ENCODE measurements around the gene ITGAL.

DNA sequence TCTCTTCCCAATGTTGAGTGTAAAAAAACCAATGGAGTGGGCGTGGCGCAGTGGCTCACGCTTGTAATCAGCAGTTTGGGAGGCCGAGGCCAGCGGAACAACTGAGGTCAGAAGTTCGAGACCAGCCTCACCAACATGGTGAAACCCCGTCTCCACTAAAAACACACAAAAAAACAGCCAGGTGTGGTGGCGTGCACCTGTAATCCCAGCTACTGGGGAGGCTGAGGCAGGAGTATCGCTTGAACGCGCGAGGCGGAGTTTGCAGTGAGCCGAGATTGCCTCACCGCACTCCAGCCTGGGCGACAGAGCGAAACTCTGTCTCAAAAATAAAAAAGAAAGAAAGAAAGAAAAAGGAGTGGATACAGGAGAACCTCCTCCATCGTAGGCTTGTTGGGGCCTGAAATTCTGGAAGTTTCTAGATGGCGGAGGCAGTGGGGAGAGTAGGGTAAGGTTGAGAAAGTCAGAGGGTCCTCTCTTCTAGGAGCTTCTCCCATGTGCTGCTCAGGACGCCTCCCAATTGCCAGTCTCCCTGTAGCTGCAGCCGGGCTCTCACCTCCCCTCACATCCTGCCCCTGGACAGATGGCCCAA lies 86.3 kb downstream of the ITGAL start:
- TF ChIP-seq, protein P1, sequence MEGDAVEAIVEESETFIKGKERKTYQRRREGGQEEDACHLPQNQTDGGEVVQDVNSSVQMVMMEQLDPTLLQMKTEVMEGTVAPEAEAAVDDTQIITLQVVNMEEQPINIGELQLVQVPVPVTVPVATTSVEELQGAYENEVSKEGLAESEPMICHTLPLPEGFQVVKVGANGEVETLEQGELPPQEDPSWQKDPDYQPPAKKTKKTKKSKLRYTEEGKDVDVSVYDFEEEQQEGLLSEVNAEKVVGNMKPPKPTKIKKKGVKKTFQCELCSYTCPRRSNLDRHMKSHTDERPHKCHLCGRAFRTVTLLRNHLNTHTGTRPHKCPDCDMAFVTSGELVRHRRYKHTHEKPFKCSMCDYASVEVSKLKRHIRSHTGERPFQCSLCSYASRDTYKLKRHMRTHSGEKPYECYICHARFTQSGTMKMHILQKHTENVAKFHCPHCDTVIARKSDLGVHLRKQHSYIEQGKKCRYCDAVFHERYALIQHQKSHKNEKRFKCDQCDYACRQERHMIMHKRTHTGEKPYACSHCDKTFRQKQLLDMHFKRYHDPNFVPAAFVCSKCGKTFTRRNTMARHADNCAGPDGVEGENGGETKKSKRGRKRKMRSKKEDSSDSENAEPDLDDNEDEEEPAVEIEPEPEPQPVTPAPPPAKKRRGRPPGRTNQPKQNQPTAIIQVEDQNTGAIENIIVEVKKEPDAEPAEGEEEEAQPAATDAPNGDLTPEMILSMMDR (IDR thresholded peaks at IDR 0.05), result no peak
- TF ChIP-seq POLR2A (IDR thresholded peaks at IDR 0.05), result no peak

Measured in sigmoid colon (tissue), 3 donors.